ENCODE data around the gene SPATA6L. TPM values are rescaled to one million over a fixed set of nuclear protein-coding genes. Genes with fewer than 3 reads are reported as not detected.

The SPATA6L gene
- total RNA-seq, 1 experiment from 2014 or later, result 0.57 TPM

DNA sequence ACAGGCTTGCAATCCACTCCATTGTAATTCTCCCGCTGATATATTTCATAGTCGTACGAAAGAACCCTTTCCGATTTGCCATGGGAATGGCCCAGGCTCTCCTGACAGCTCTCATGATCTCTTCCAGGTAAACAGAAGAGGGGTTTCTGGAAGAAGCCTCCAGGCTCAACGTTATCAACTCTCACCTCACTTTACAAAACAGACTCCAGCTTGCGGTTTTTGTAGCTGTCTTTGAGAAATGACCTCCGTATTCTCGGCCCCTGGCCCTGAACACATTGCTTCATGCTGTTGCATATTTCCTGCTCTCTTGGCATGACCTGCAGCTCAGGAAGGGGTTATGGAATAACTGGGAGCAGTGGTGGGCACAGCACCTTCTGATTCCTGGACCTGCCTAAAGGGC lies 90.3 kb downstream of the SPATA6L start:
- ChIA-PET RAD21 (ENCODE audit: low non-redundant PET in 1 of 2, low total read pairs in 2 of 2, uncharacterized antibody in 2 of 2, unreplicated experiment in 2 of 2) (no interaction called here), POLR2A (no interaction called here), CTCF (interaction anchor here (1.1 kb wide), 1 partner anchor 10 kb away, joined by 3 read pairs; no protein-coding TSS in a partner anchor)
- Histone ChIP-seq H3K9me3 (ENCODE audit: control insufficient read depth in 1 of 2, insufficient read depth in 1 of 2, low read depth in 1 of 2, low read length in 2 of 2) (no peaks in the 10 kb centered on the region), H3K79me2 (ENCODE audit: insufficient read depth, low read length) (no peaks in the 10 kb centered on the region), H3K9ac (ENCODE audit: low read length) (no peak overlapping the region), H3K36me3 (ENCODE audit: control insufficient read depth in 1 of 2, insufficient read depth in 2 of 2, low read length in 2 of 2) (no peaks in the 10 kb centered on the region), H4K20me1 (ENCODE audit: insufficient read depth) (no peaks in the 10 kb centered on the region), H3K4me3 (replicated peaks in 1 of 2; ENCODE audit: low read depth in 1 of 2, low read length in 2 of 2) (no peak overlapping the region), H3K9me2 (ENCODE audit: insufficient read depth) (no peaks in the 10 kb centered on the region), H3K27ac (ENCODE audit: low read depth, low read length) (no peak overlapping the region), H3K27me3 (ENCODE audit: insufficient read depth, low read length) (no peaks in the 10 kb centered on the region), H3K4me1 (ENCODE audit: control insufficient read depth in 1 of 2, insufficient read depth in 2 of 2, low read length in 2 of 2) (no peaks in the 10 kb centered on the region), H2AFZ (ENCODE audit: low read depth, low read length, poor library complexity, severe bottlenecking) (no peak overlapping the region), H3K4me2 (ENCODE audit: low read length) (no peak overlapping the region)
- DNase-seq (ENCODE audit: low read depth, low spot score) (no peak), ATAC-seq (no peak)
- intact Hi-C loops (cut with micrococcal nuclease), result no loop called here
- TF ChIP-seq YY1 (IDR thresholded peaks at IDR 0.05; ENCODE audit: extremely low read depth, insufficient replicate concordance, low read depth, low read length) (no peak), CTCF (IDR thresholded peaks at IDR 0.05 in 2 of 3, conservative IDR thresholded peaks at IDR 0.05 in 1 of 3; ENCODE audit: borderline replicate concordance in 1 of 3, insufficient read depth in 1 of 3, low read depth in 2 of 3, low read length in 2 of 3) (no peak), ELF1 (IDR thresholded peaks at IDR 0.05; ENCODE audit: borderline replicate concordance, low read depth) (no peak), TCF7L2 (IDR thresholded peaks at IDR 0.05; ENCODE audit: borderline replicate concordance, extremely low read depth, insufficient read depth, insufficient read length) (no peak), CBX3 (IDR thresholded peaks at IDR 0.05; ENCODE audit: low read depth) (no peak), JUND (IDR thresholded peaks at IDR 0.05) (no peak), MAX (IDR thresholded peaks at IDR 0.05) (no peak), ZNF274 (IDR thresholded peaks at IDR 0.05; ENCODE audit: low read depth, low read length) (no peak), EZH2phosphoT487 (IDR thresholded peaks at IDR 0.05; ENCODE audit: borderline replicate concordance) (no peak), SIN3A (IDR thresholded peaks at IDR 0.05; ENCODE audit: low read depth) (no peak), SP1 (IDR thresholded peaks at IDR 0.05; ENCODE audit: low read depth) (no peak), POLR2A (IDR thresholded peaks at IDR 0.05; ENCODE audit: borderline replicate concordance, extremely low read depth, insufficient read depth, insufficient read length) (no peak)
- TF ChIP-seq, protein P1, sequence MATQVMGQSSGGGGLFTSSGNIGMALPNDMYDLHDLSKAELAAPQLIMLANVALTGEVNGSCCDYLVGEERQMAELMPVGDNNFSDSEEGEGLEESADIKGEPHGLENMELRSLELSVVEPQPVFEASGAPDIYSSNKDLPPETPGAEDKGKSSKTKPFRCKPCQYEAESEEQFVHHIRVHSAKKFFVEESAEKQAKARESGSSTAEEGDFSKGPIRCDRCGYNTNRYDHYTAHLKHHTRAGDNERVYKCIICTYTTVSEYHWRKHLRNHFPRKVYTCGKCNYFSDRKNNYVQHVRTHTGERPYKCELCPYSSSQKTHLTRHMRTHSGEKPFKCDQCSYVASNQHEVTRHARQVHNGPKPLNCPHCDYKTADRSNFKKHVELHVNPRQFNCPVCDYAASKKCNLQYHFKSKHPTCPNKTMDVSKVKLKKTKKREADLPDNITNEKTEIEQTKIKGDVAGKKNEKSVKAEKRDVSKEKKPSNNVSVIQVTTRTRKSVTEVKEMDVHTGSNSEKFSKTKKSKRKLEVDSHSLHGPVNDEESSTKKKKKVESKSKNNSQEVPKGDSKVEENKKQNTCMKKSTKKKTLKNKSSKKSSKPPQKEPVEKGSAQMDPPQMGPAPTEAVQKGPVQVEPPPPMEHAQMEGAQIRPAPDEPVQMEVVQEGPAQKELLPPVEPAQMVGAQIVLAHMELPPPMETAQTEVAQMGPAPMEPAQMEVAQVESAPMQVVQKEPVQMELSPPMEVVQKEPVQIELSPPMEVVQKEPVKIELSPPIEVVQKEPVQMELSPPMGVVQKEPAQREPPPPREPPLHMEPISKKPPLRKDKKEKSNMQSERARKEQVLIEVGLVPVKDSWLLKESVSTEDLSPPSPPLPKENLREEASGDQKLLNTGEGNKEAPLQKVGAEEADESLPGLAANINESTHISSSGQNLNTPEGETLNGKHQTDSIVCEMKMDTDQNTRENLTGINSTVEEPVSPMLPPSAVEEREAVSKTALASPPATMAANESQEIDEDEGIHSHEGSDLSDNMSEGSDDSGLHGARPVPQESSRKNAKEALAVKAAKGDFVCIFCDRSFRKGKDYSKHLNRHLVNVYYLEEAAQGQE (IDR thresholded peaks at IDR 0.05; ENCODE audit: low read depth), result no peak
- BruUV-seq (replicated peaks), result no TSS peak

Measured in HCT116 (cell line).